Measurements from ENCODE around the gene STX8. TPM values are rescaled to one million over a fixed set of nuclear protein-coding genes. Genes with fewer than 3 reads are reported as not detected.

STX8 gene
- total RNA-seq, 8 experiments from 2014 or later: 44.1 to 98.1 (median 63.8) TPM

DNA sequence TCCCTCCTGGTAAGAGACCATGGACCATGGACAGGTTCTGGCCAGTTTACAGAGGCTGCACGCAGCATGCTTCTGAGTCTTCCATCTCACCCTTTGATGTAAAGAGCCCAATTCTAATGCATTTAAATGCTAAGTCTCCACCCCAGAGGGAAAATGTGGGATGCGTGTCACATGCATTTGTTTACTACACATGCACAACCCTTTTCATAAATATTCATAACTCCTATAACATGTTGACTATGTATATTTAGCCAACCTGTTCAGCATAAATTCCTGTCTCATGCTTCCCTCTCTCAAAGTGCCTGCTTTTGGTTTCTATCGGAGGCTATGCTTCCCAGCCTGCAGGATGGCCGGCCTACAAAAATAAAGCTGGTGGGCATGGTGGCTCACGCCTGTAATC, 260.3 kb downstream of the STX8 start:
- H3K27ac ChIP-seq: no peak overlapping the region
- no peaks in the 10 kb centered on the region for H3K4me1 ChIP-seq (replicated peaks in 1 of 2)
- in situ Hi-C loops (cut with MboI; ENCODE audit: low pct_unique_long_range_greater_than_20kb in 2 of 9, low sequenced_read_pairs in 9 of 9, unreplicated experiment in 9 of 9): no loop called here
- peak in 3 of 8 experiments; percentile 96 to 99 (median 99) for ATAC-seq (replicated peaks in 6 of 8)
- 0 to 95% (median 80%) methylated on average over 1 to 5 of the region's 5 CpGs; no CpG with 5 or more reads in 1 of the 10 experiments for WGBS, 10 experiments
- H3K4me3 ChIP-seq: no peak overlapping the region

DNA sequence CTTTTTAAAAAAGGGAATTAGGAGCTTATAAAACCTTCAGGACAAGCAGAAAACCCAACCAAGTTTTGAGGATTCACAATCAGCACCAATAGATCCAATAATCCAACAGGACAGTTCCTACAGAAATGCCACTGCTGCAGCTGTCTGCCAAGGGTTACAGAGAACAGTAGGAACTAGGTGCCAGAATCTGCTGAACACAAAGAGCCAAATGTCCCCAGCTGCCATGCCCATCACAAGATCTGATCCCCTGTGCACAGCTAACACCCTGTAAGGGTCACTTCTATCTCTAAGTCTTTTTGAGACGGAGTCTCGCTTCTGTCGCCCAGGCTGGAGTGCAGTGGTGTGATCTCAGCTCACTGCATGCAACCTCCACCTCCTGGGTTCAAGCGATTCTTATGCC, 262.3 kb downstream of the STX8 start:
- WGBS, 10 experiments: 100% methylated on average over 1 to 3 of the region's 4 CpGs; no CpG with 5 or more reads in 8 of the 10 experiments
- Histone ChIP-seq H3K4me1 (replicated peaks in 1 of 2) (peaks cover 8 to 10% of the 10 kb centered on the region in 2 donors), H3K4me3 (no peak overlapping the region), H3K27ac (no peak overlapping the region)
- ATAC-seq (replicated peaks in 6 of 8): peak in 1 of 8 experiments; percentile 26
- in situ Hi-C loops (cut with MboI; ENCODE audit: low pct_unique_long_range_greater_than_20kb in 2 of 9, low sequenced_read_pairs in 9 of 9, unreplicated experiment in 9 of 9): no loop called here

DNA sequence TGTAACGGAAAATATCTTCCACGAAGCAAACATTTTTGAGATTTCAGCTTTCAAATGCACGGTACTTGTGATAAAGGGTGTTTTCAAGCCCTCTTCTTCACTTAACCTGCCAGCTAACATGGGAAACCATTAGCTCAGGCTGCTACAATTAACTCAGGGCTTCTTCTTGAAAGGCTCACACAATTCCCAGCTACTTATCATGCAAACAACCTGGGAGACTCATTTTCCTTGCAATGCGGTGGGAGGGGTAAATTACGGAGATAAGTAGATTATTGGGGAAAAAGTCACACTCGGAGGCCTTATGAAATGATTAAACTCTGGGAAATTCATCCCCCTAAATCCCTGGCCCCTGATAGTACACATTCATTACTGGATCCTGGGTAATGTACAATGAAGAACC, 266.4 kb downstream of the STX8 start:
- WGBS, 10 experiments: 3 to 97% (median 37%) methylated on average over 2 to 6 of the region's 6 CpGs
- no peak overlapping the region for H3K4me3 ChIP-seq
- H3K27ac ChIP-seq: no peak overlapping the region
- in situ Hi-C loops (cut with MboI; ENCODE audit: low pct_unique_long_range_greater_than_20kb in 2 of 9, low sequenced_read_pairs in 9 of 9, unreplicated experiment in 9 of 9): no loop called here
- peaks cover 19% of the 10 kb centered on the region in 2 donors for H3K4me1 ChIP-seq (replicated peaks in 1 of 2)
- peak in 1 of 8 experiments; percentile 39 for ATAC-seq (replicated peaks in 6 of 8)

DNA sequence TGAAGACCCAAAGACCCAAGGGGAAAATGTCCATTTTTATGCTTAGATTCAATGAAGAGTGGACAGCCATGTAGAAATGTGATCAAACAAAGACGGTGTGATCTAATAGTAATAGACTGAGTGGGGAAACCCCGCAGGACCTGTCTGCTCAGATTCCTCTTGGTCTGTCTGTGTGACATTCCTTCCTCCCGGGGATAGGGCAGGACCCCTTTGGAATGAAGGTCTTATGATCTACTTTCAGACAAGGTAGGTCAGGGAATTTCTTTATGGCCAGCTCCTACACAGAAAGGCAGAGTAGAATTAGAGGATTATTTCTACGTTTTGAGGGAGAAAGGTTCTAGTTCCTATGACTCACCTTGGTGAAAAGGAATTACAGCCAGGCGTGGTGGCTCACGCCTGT, 267.6 kb downstream of the STX8 start:
- ATAC-seq (replicated peaks in 6 of 8): no peak
- Histone ChIP-seq H3K4me1 (replicated peaks in 1 of 2) (peaks cover 19% of the 10 kb centered on the region in 2 donors), H3K4me3 (no peak overlapping the region), H3K27ac (no peak overlapping the region)
- in situ Hi-C loops (cut with MboI; ENCODE audit: low pct_unique_long_range_greater_than_20kb in 2 of 9, low sequenced_read_pairs in 9 of 9, unreplicated experiment in 9 of 9): no loop called here
- 83 to 100% (median 96%) methylated on average over 1 to 4 of the region's 6 CpGs; no CpG with 5 or more reads in 3 of the 10 experiments for WGBS, 10 experiments

DNA sequence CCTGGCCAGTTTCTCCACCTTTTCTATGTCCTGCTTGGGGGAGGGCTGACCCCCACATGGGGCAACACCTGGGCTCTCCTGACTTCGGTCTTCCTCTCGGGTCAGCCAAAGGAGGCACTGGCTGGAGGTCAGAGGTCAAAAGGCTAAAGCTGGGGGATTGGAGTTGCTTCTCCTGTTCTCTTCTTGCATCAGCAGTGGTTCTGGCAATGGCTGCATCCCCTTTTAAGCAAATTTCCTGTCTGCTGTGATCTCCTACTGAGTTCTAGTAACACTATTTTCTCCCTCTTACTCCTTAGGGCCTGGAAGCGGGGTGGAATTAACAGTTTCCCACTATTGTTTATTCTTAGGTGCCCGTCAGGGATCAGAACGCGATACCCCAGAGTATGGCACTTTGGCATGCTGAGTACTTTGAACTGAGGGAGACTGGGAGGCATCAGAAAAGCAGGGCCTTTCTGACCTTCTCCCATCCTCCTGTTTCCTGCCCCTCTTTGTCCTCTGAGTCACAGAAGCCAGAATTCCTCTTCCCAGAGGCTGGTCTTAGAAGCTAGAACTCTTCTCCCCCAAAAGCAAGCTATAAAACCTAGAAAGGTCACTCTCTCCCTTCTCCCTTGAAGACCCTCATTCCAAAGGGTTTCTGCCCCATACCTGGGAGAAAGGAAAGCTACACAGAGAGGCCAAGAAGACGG, 268.2 kb downstream of the STX8 start:
- in situ Hi-C loops (cut with MboI; ENCODE audit: low pct_unique_long_range_greater_than_20kb in 2 of 9, low sequenced_read_pairs in 9 of 9, unreplicated experiment in 9 of 9): no loop called here
- H3K4me3 ChIP-seq: no peak overlapping the region
- WGBS, 10 experiments: 45 to 100% (median 90%) methylated on average over 2 to 6 of the region's 7 CpGs; no CpG with 5 or more reads in 3 of the 10 experiments
- H3K4me1 ChIP-seq (replicated peaks in 1 of 2): peaks cover 19% of the 10 kb centered on the region in 2 donors
- H3K27ac ChIP-seq: peak overlapping the region in 1 of 2 donors; percentile 21
- no peak for ATAC-seq (replicated peaks in 6 of 8)

DNA sequence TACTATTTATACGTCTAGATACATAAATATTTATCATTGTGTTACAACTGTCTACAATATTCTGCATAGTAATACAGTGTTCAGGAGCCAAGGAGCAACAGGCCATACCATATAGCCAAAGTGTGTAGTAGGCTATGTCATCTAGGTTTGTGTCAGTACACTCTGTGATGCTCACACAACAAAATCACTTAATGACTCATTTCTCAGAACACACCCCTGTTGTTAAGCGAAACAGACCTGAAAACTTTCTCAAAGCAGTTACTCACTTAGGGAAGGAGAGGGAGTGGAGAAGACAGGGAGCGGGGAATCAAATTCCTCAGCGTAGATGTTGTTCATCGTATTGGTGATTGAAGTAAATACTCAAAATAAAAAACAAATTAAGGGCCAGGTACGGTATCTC, 269.5 kb downstream of the STX8 start:
- in situ Hi-C loops (cut with MboI; ENCODE audit: low pct_unique_long_range_greater_than_20kb in 2 of 9, low sequenced_read_pairs in 9 of 9, unreplicated experiment in 9 of 9): no loop called here
- no peak overlapping the region for H3K27ac ChIP-seq
- WGBS, 10 experiments: 73 to 100% (median 85%) methylated on average over 3 to 6 of the region's 6 CpGs
- H3K4me3 ChIP-seq: no peak overlapping the region
- peaks cover 19% of the 10 kb centered on the region in 2 donors for H3K4me1 ChIP-seq (replicated peaks in 1 of 2)
- ATAC-seq (replicated peaks in 6 of 8): peak in 2 of 8 experiments; percentile 25 to 29

DNA sequence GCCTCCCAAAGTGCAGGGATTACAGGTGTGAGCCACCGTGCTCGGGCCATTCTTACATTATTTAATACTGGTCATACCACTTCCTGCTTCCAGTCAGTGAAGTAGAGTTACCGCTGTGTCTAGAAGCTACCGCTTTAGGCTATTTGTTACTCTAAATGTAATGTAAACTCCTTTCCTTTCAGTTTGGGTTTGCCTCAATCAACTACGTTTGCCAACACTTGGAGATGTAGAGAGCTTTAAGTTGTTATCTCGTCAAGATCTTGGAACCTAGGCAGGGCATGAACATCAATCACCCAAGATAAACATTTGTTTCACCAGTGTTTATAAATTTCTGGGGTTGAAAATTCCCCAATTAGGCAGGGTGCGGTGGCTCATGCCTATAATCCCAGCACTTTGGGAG, 275.9 kb downstream of the STX8 start:
- ATAC-seq (replicated peaks in 6 of 8): no peak
- Histone ChIP-seq H3K4me3 (no peak overlapping the region), H3K4me1 (replicated peaks in 1 of 2) (peaks cover 0 to 3% of the 10 kb centered on the region in 2 donors), H3K27ac (no peak overlapping the region)
- in situ Hi-C loops (cut with MboI; ENCODE audit: low pct_unique_long_range_greater_than_20kb in 2 of 9, low sequenced_read_pairs in 9 of 9, unreplicated experiment in 9 of 9): no loop called here
- WGBS, 10 experiments: 78 to 100% (median 97%) methylated on average over 2 to 6 of the region's 7 CpGs; no CpG with 5 or more reads in 1 of the 10 experiments

DNA sequence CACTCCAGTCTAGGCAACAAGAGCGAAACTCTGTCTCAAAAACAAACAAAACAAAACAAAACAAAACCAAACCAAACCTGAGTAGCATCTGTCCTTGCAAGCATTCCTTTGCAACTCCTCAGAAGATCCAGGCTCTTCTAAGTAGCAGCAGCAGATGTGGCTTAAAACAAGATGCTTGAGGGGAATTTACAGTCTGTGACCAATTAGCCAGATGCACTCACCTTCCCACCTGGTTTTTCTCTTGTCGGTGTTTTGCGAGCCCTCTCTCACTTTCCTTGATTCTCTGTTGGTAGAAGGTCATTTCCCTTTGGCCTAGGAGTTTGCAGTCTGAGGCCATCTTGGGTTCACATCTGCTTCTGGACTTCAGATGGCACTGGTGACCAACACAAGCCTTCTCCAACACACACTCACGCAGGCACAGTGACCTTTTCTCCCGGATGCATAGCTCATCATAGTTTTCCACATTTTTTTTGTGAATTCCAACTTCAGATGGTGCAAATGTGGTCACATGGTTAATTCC, 276.8 kb downstream of the STX8 start:
- ATAC-seq (replicated peaks in 6 of 8): no peak
- in situ Hi-C loops (cut with MboI; ENCODE audit: low pct_unique_long_range_greater_than_20kb in 2 of 9, low sequenced_read_pairs in 9 of 9, unreplicated experiment in 9 of 9): no loop called here

DNA sequence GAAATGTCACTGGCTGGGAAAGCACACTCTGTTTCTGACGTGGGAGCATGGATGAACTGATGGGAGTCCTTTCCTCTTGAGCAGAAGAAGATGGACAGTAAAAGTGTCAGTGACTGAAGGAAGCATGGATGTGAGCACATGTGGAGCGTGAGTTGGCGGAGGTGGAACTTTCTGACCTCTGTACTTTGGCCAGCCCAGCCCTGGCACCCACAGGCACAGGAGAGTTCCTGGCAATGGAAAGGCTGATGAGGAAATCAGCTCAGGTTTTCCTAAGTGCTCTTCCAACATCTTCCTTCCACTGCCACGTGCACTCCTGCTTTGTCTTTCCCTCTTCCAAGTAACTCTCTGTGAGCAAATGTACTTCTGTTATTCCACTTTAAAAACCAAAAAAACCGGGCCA, 277.5 kb downstream of the STX8 start:
- in situ Hi-C loops (cut with MboI; ENCODE audit: low pct_unique_long_range_greater_than_20kb in 2 of 9, low sequenced_read_pairs in 9 of 9, unreplicated experiment in 9 of 9): no loop called here
- ATAC-seq (replicated peaks in 6 of 8): no peak
- 60 to 100% (median 93%) methylated on average over 1 to 3 of the region's 5 CpGs; no CpG with 5 or more reads in 4 of the 10 experiments for WGBS, 10 experiments
- Histone ChIP-seq H3K4me3 (no peak overlapping the region), H3K27ac (no peak overlapping the region), H3K4me1 (replicated peaks in 1 of 2) (peaks cover 0 to 4% of the 10 kb centered on the region in 2 donors)

More for the DNA sequence above, 276.8 kb downstream of the STX8 start:
- WGBS, 10 experiments: 58 to 100% (median 83%) methylated on average over 1 to 4 of the region's 5 CpGs; no CpG with 5 or more reads in 2 of the 10 experiments
- H3K4me3 ChIP-seq: no peak overlapping the region
- peaks cover 0 to 4% of the 10 kb centered on the region in 2 donors for H3K4me1 ChIP-seq (replicated peaks in 1 of 2)
- H3K27ac ChIP-seq: no peak overlapping the region

DNA sequence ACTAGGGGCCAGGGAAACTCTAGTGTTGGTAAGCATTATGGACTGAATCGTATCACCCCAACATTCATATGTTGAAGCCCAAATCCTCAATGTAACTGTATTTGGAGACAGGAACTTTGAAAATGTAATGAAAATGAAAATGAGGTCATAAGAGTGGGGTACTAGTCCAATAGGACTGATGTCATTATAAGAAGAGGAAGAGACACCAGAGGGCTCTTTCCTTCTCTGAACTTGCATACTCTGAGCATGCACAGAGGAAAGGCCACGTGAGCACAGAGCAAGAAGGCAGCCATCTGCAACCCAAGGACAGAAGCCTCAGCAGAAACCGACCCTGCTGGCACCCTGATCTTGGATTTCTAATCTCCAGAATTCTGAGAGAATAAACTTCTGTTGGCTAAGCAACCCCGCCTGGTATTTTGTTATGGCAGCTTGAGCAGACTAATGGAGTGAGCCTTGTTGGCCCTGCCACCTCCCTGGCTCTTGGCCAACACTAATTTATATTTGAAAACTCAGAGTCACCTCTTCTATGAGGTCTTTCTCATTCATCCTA, 280.9 kb downstream of the STX8 start:
- in situ Hi-C loops (cut with MboI; ENCODE audit: low pct_unique_long_range_greater_than_20kb in 2 of 9, low sequenced_read_pairs in 9 of 9, unreplicated experiment in 9 of 9): no loop called here
- H3K4me1 ChIP-seq (replicated peaks in 1 of 2): peaks cover 0 to 4% of the 10 kb centered on the region in 2 donors
- peak in 1 of 8 experiments; percentile 39 for ATAC-seq (replicated peaks in 6 of 8)
- 60 to 100% (median 93%) methylated on average over 1 to 4 of the region's 4 CpGs; no CpG with 5 or more reads in 1 of the 10 experiments for WGBS, 10 experiments
- no peak overlapping the region for H3K27ac ChIP-seq
- H3K4me3 ChIP-seq: no peak overlapping the region

DNA sequence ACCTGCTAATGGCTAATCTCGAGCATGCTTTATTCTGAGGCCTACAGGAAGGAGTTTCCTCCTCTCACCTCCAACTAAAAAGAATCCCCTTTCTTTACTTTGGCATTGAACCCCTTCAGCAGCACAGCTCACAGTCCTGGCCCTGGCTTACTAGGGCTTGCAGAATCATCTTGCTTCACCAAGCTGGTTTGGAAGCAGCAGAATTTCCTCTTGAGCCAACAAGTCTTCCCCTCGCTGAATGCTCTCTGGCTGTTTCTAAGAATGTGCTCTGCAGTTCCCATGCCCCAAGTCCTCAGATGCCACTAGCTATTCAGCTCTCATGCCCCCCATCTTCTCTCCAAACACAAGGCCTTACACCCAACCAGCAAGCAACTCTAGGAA, 283.1 kb downstream of the STX8 start:
- Histone ChIP-seq H3K4me3 (no peak overlapping the region), H3K27ac (no peak overlapping the region), H3K4me1 (replicated peaks in 1 of 2) (peaks cover 0 to 4% of the 10 kb centered on the region in 2 donors)
- peak in 4 of 8 experiments; percentile 6 to 31 (median 20) for ATAC-seq (replicated peaks in 6 of 8)
- WGBS, 10 experiments: 60 to 100% (median 75%) methylated on average over 1 to 2 of the region's 2 CpGs; no CpG with 5 or more reads in 5 of the 10 experiments
- in situ Hi-C loops (cut with MboI; ENCODE audit: low pct_unique_long_range_greater_than_20kb in 2 of 9, low sequenced_read_pairs in 9 of 9, unreplicated experiment in 9 of 9): no loop called here

DNA sequence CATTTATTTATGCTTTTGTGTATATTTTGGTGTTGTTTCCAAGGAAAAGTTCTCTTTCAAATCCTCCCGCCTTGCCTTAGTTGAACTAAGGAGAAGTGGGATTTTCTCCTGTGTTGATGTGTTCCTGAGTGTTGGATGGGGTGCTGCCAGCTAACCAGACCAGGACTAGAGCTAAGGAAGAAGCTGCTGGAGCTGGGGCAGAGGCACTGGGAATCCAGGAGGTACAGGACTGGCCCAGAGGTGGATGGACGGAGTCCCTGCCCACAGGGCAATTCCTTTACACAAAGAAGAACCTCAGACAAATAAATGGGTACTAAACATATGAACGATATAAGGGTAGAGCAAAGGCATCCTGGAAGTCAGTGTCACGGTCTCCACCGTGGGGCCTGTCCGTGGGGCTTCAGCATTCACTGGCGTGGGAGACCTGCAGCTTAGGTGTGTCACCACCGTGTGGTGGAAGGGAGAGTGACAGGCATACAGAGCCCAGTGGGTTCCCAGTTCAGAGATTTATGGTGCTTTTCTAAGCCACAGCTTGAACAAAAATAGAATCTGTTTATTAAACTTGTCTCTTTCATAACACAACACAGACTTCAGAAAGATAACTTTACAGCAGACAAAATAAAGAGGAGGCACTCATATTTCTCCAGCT, 283.6 kb downstream of the STX8 start:
- Histone ChIP-seq H3K4me1 (replicated peaks in 1 of 2) (peaks cover 1 to 5% of the 10 kb centered on the region in 2 donors), H3K27ac (no peak overlapping the region), H3K4me3 (no peak overlapping the region)
- ATAC-seq (replicated peaks in 6 of 8): peak; percentile 86 to 99 (median 94)
- in situ Hi-C loops (cut with MboI; ENCODE audit: low pct_unique_long_range_greater_than_20kb in 2 of 9, low sequenced_read_pairs in 9 of 9, unreplicated experiment in 9 of 9): no loop called here
- 0 to 73% (median 47%) methylated on average over 1 to 7 of the region's 8 CpGs; no CpG with 5 or more reads in 1 of the 10 experiments for WGBS, 10 experiments

DNA sequence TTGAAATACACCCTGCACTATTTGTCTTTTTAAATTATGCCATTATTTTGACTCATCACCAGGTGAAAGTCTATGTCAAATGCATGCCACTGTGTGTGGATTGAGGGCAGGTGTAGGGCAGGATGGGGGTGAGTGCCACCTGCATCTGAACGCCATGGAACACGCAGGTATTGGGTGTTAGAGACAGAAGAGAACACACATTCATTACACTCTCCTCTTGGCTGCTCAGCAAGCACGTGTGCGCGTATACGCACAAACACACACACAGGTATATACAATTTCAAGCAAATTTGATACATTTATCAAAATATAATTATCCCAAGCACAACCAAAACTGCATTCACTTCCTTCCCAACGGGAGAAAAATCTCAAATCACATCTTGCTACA, 285.4 kb downstream of the STX8 start:
- Histone ChIP-seq H3K4me3 (no peak overlapping the region), H3K27ac (no peak overlapping the region), H3K4me1 (replicated peaks in 1 of 2) (peaks cover 17 to 18% of the 10 kb centered on the region in 2 donors)
- ATAC-seq (replicated peaks in 6 of 8): no peak
- 61 to 100% (median 85%) methylated on average over 3 to 7 of the region's 7 CpGs; no CpG with 5 or more reads in 4 of the 10 experiments for WGBS, 10 experiments
- in situ Hi-C loops (cut with MboI; ENCODE audit: low pct_unique_long_range_greater_than_20kb in 2 of 9, low sequenced_read_pairs in 9 of 9, unreplicated experiment in 9 of 9): no loop called here
